Measurements from ENCODE around the gene POLR1G. TPM values are rescaled to one million over a fixed set of nuclear protein-coding genes. Genes with fewer than 3 reads are reported as not detected.

Gene POLR1G
- total and polyA plus RNA-seq, 9 of the 15 experiments (the other 6 are each of a cell fraction or from before 2014, with no cell fraction given) = 3.0 to 50.1 (median 27.4) TPM

GRCh38 chr19:45424191-45425058 lies 18.0 kb downstream of the POLR1G start (continued):
- TF ChIP-seq LCOR (CRISPR knock-in tag; IDR thresholded peaks at IDR 0.05) (no peak; the same call in none of the 2 replicates), ZEB2 (IDR thresholded peaks at IDR 0.05) (peak; percentile 16), ZBTB49 (CRISPR knock-in tag; IDR thresholded peaks at IDR 0.05; ENCODE audit: borderline replicate concordance) (no peak), MBD2 (IDR thresholded peaks at IDR 0.05; ENCODE audit: borderline replicate concordance, low read depth) (peak; percentile 27; the same call in 1 of the 2 replicates), KDM1A (IDR thresholded peaks at IDR 0.05) (peak; percentile 55 to 71; a peak in 3 of 4 replicates), RNF219 (CRISPR knock-in tag; IDR thresholded peaks at IDR 0.05) (no peak), DEAF1 (CRISPR knock-in tag; IDR thresholded peaks at IDR 0.05) (no peak; the same call in 1 of the 2 replicates), MED1 (CRISPR knock-in tag; IDR thresholded peaks at IDR 0.05; ENCODE audit: borderline replicate concordance) (no peak), GTF2A2 (tag; IDR thresholded peaks at IDR 0.05) (no peak), ARID1B (IDR thresholded peaks at IDR 0.05) (peak; percentile 89), RREB1 (CRISPR knock-in tag; IDR thresholded peaks at IDR 0.05) (no peak), BRCA1 (IDR thresholded peaks at IDR 0.05) (no peak), BRCA1 (CRISPR knock-in tag; IDR thresholded peaks at IDR 0.05) (no peak), DACH1 (IDR thresholded peaks at IDR 0.05; ENCODE audit: partially characterized antibody) (peak; percentile 69), MYBL2 (IDR thresholded peaks at IDR 0.05; ENCODE audit: low read depth) (no peak; the same call in 1 of the 2 replicates), MYBL2 (CRISPR knock-in tag; IDR thresholded peaks at IDR 0.05; ENCODE audit: borderline replicate concordance) (no peak)

Data from K562 (cell line).